NCI-H345 treated with DMSO at 0.1 percent for 48 hours (cell line): Measurements from ENCODE around the gene FCRLA.
"Not testable (repeated sequence)": the region's sequence is repeated elsewhere in the genome, so short reads cannot be mapped to it uniquely, and the experiment has no call there.

ENCODE experiments used
- DNase-seq: peaks from one replicate; lab custom pipeline; 2025; ENCODE audit not compliant: unreplicated experiment; lab: John Stamatoyannopoulos, UW

The FCRLA gene, protein sequence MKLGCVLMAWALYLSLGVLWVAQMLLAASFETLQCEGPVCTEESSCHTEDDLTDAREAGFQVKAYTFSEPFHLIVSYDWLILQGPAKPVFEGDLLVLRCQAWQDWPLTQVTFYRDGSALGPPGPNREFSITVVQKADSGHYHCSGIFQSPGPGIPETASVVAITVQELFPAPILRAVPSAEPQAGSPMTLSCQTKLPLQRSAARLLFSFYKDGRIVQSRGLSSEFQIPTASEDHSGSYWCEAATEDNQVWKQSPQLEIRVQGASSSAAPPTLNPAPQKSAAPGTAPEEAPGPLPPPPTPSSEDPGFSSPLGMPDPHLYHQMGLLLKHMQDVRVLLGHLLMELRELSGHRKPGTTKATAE

GRCh38 chr1:161706482-161707347, at the start of gene FCRLA:
FCRLA (plus strand) TSS chr1:161707229; CDS start chr1:161707265, 36 bp downstream.
- DNase-seq, result no peak

DNA sequence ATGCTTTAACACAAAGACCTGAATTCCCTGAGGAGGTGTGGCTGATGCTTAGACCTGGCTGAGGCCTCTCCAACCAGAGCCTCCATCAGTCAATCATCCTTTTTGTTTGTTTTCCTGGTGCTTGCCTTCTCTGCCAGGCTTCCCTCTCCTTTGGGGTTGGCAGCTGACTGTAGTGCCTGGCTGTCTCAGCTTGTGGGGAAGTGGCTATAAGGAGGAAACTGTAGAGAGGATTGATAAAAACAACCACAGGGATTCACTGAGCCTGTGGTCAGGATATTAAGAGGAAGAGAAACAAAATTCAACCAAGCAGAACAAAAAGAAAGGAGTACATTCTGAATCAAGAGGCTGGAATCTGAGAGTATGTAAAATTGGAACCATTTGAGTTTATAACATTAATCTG, 48.5 kb upstream of the FCRLA start:
- not testable (repeated sequence) for DNase-seq

DNA sequence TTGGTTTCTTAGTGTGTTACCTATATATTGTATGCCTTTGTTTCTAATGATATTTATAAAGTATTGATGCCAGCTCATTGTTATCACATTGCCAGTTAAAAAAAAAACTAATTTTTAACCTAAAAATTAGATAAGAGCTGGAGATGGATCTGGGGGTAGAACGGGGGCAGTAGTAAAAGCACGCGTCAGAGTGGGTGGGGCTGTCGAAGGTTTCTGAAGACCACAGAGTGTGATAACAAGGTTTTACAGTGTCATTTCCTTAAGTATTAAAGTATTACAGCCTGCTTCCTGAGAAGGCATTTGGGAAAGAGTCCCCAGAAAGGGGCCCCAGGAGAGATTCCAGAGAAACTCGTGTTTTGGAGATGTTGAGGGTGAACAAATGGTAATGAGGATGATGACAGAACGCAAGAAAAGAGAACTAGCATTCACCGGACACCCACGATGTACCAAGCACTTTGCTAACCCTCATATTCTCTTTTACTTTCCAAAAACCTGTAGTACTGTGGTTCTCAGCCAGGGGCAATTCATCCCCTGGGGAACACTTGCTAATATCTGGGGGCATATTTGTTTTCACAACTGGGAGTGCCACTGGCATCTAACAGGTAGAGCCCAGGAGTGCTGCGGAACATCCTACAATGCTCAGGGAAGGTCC, 45.2 kb upstream of the FCRLA start:
- DNase-seq, result not testable (repeated sequence)

- not testable (repeated sequence) for DNase-seq
These were observed 44.2 kb upstream of the FCRLA start, which contains the start of gene FCGR2B for GRCh38 chr1:161662684-161663339. FCGR2B (plus strand) TSS chr1:161663143; CDS start chr1:161663242, 99 bp downstream.

DNA sequence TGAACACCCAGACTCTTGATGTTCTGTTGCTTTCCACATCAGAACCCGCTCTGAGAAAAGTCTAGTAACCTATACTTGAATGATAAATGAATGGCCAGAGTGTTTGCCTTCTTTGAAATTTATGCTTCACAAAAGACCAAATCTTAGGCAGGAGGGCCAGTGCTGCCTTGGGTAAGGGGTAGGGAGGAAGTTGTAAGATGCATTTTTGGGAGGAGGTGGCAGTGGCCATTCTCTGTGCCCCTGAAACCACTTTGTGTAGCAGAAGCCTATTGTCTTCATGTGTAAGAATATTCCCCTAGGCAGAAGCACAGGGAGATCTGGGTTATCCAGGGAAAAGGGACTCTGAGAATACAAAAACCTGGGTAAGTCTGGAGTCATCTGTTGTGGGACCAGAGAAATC, 43.5 kb upstream of the FCRLA start:
- DNase-seq, result not testable (repeated sequence)

GRCh38 chr1:161664689-161665088, 42.3 kb upstream of the FCRLA start:
- DNase-seq, result not testable (repeated sequence)

- not testable (repeated sequence) for DNase-seq
These were observed 35.7 kb upstream of the FCRLA start for GRCh38 chr1:161671045-161672020.

DNA sequence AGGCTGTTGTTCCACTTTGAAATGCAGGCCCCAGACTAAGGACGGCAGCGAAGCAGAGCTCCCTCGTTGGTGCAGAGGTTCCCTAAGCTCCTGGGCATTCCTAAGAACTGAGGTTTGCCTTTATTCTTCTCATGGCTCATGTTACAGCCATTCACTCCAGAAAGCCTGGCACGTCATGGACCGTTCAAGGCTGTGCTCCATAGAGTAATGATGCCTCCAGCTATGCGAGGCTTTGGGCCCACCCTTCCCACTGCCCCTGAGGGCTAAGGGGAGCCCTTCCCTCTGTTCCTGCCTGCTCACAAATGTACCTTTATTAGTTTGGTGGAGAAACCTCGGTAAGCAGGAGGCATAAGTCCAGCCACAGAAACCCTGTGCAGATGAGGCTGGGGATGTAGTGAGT, 33.6 kb upstream of the FCRLA start:
- not testable (repeated sequence) for DNase-seq

DNA sequence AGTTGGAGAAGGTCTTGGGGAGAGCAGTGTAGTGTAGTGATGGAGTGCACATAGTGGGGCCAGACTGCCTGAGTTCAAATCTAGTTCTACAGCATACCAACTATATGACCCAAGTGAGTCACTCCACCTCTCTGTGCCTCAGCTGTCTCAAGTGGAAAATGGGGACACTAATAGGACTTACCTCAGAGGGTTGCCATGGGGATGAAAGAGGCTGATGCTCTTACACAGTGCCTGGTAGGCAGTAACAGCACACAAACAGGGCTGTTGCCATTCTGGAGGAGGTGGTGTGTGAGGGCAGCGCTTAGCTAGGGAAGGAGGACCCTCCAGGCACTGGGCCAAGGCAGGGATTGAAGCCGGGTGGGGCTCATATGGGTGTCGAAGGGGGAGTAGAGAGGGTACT, 32.6 kb upstream of the FCRLA start:
- not testable (repeated sequence) for DNase-seq

DNA sequence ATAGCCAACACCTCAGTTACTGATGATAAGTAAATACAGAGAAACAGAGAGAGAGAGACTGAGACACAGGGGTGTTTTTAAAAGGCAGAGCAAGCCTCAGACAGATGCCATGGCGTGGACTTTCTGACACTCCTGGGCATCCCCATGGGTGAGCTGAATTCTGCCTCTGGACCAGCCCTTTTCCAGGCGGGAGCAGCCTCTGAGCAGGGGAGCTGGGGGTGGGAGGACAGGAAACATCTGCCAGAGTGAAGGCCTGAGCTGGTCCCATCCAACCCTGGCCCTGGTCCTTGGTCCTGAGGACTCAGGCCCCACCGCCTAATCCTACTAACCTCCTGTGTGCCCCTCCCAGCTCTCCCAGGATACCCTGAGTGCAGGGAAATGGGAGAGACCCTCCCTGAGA, 32.1 kb upstream of the FCRLA start:
- not testable (repeated sequence) for DNase-seq

DNA sequence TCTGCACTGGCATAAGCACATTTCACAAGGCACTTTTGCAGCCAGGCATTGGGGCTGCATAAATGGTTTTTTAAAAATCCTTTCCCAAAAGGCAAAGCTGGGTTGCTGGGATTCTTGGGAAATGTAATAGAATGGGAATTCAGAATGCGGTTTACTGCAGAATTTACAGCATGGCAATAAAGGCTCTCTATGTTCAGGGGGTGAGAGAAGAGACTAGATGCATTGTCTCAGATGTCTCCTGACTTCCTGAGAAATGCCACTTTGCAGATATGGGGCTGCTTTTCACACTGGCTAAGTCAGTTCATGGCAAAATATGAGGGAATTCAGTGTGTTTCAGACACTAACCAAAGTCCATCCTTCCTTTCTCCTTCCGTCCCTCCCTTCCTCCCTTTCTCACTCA, 30.6 kb upstream of the FCRLA start:
- no peak for DNase-seq

GRCh38 chr1:161676958-161677689, 29.9 kb upstream of the FCRLA start:
- DNase-seq, result no peak

DNA sequence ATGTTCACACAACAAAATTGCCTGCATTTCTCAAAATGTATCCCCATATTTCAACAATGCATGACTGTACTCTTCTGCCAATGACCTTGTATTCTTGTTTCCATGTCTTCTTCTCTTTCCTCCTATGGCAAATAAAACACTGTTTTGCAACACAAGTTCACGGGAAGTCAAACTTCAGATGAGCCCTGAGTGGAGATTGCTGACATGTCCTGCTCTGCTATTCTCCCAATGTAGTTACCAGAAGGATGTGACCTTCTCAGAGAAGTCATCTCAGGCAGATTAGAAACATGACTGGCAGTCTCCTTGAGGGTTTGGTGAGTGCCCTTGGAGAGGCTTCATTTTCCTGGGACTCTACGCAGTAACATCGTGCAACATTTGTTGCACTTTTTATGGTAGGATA, 28.5 kb upstream of the FCRLA start:
- no peak for DNase-seq

- no peak for DNase-seq
These were observed 25.1 kb upstream of the FCRLA start for GRCh38 chr1:161681879-161682278.

DNA sequence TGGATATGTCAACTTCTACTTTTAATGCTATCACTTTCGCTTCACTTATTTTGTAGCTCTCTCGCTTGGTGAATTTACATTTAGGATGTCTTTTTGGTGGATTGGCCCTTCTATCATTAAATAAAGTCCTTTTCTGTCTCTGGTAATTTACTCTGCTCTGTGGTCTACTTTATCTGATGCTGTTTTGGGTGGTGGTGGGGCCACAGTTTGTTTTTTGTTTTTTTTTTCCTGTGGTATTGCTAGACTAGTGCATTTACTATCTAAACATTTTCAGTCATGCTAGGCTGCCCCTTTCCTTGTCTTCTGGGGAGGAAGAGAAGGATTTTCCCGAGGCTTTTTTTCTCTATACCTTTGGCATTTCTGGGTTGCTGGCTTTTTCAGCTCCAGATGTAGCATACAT, 18.1 kb upstream of the FCRLA start:
- no peak for DNase-seq

GRCh38 chr1:161691846-161692245, 15.2 kb upstream of the FCRLA start:
- no peak for DNase-seq

DNA sequence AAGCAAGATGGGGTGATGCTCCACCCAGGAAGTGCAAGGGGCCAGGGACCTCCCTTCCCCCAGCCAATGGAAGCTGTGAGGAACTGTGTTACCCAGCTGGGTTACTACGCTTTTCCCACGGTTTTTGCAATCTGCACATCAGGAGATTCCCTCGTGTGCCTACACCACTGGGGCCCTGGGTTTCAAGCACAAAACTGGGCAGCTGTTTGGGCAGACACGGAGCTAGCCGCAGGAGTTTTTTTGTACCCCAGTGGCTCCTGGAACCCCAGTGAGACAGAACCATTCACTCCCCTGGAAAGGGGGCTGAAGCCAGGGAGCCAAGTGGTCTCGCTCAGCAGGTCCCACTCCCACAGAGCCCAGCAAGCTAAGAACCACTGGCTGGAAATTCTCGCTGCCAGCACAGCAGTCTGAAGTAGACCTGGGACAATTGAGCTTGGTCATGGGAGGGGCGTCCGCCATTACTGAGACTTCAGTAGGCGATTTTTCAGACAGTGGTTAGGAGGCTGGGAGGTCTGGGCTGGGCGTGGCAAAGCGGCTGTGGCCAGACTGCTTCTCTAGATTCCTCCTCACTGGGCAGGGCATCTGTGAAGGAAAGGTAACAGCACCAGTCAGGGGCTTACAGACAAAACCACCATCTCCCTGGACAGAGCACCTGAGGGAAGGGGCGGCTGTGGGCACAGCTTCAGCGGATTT, 13.9 kb upstream of the FCRLA start:
- not testable (repeated sequence) for DNase-seq

DNA sequence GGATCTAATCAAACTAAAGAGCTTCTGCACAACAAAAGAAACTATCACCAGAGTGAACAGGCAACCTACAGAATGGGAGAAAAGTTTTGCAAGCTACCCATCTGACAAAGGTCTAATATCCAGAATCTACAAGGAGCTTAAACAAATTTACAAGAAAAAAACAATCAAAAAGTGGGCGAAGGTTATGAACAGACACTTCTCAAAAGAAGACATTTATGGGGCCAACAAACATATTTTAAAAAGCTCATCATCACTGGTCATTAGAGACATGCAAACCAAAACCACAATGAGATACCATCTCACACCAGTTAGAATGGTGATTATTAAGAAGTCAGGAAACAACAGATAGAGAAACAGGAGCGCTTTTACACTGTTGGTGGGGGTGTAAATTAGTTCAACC, 8.7 kb upstream of the FCRLA start:
- DNase-seq, result not testable (repeated sequence)
